Activated naive CD8-positive, alpha-beta T cell treated with anti-CD3 and anti-CD28 coated beads, Interleukin-2, amount 50 U/mL, for 24 hours (primary cell): Measurements from ENCODE around the gene NRARP.

Experiments
- ATAC-seq: fragments of 150-1000 bp; cut with Tn5 transposase; one replicate; pipeline ENCODE4 v1.10.0; 2021
- DNase-seq: peaks from one replicate; pipeline ENCODE4 v3.0.0; 2021
- H3K27ac Mint-ChIP-seq: one replicate; pipeline ENCODE4 v1.8.0; 2021; ENCODE audit warnings: mild to moderate bottlenecking, mixed read lengths
- H3K27me3 Mint-ChIP-seq: one replicate; pipeline ENCODE4 v1.8.0; 2021; ENCODE audit warnings: mixed read lengths
- H3K36me3 Mint-ChIP-seq: one replicate; pipeline ENCODE4 v1.8.0; 2021; ENCODE audit warnings: low read depth, mixed read lengths
- H3K4me1 Mint-ChIP-seq: one replicate; pipeline ENCODE4 v1.8.0; 2021; ENCODE audit warnings: mixed read lengths
- H3K4me3 Mint-ChIP-seq: one replicate; pipeline ENCODE4 v1.8.0; 2021; ENCODE audit warnings: mild to moderate bottlenecking, moderate library complexity, mixed read lengths
- H3K9me3 Mint-ChIP-seq: one replicate; pipeline ENCODE4 v1.8.0; 2021; ENCODE audit warnings: mixed read lengths

Gene NRARP

DNA sequence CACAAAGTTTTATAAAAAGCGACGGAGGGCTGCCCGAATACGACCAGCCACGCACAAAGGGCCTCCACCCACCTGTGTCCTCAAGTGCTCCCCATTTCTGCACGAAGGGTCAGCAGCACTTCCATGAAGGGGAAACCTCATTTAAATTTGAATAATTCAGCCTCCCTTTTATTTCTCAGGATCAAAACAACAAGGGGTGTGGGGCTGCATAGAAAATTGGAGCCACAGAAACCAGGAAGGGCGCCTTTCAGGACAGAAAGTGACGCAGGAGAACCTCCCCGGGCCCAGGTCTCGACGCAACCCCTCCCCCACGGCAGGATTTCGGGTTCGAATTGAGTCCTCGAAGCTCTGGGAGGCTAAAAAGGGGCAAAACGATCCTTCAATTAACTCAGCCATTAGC, 2.1 kb downstream of the NRARP start:
- H3K27me3 Mint-ChIP-seq = peaks cover 27% of the 10 kb centered on the region
- peak overlapping the region; percentile 9 for H3K4me3 Mint-ChIP-seq
- ATAC-seq (no peak), DNase-seq (no peak)
- H3K36me3 Mint-ChIP-seq = peaks cover 2% of the 10 kb centered on the region
- no peaks in the 10 kb centered on the region for H3K9me3 Mint-ChIP-seq
- peaks cover 21% of the 10 kb centered on the region for H3K4me1 Mint-ChIP-seq
- no peak overlapping the region for H3K27ac Mint-ChIP-seq

- H3K4me1 Mint-ChIP-seq = peaks cover 23% of the 10 kb centered on the region
- no peak overlapping the region for H3K27ac Mint-ChIP-seq
- ATAC-seq (no peak), DNase-seq (no peak)
- H3K36me3 Mint-ChIP-seq = peaks cover 2% of the 10 kb centered on the region
- peaks cover 33% of the 10 kb centered on the region for H3K27me3 Mint-ChIP-seq
- no peak overlapping the region for H3K4me3 Mint-ChIP-seq
- no peaks in the 10 kb centered on the region for H3K9me3 Mint-ChIP-seq
Observed at GRCh38 chr9:137299203-137299565, 2.9 kb downstream of the NRARP start.

- H3K4me3 Mint-ChIP-seq = no peak overlapping the region
- ATAC-seq (no peak), DNase-seq (no peak)
- peaks cover 39% of the 10 kb centered on the region for H3K27me3 Mint-ChIP-seq
- no peaks in the 10 kb centered on the region for H3K9me3 Mint-ChIP-seq
- H3K27ac Mint-ChIP-seq = no peak overlapping the region
- peaks cover 2% of the 10 kb centered on the region for H3K36me3 Mint-ChIP-seq
- H3K4me1 Mint-ChIP-seq = peaks cover 23% of the 10 kb centered on the region
Observed at GRCh38 chr9:137298401-137299202, 3.5 kb downstream of the NRARP start.

DNA sequence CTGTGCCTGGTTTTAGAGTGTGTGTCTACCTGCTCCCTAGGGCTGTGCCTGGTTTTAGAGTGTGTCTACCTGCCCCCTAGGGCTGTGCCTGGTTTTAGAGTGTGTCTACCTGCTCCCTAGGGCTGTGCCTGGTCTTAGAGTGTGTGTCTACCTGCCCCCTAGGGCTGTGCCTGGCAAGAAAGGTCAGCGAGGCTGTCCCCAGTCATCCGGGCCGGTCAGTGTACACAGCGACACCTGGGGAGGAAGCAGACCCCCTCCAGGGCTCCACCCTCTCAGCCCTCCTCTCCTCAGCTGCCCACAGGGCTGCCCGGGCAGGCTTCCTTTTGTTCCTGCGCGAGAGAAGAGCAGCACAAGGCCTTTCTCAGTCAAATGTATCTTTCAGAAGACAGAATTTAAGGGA, 4.1 kb downstream of the NRARP start:
- H3K27me3 Mint-ChIP-seq = peaks cover 45% of the 10 kb centered on the region

DNA sequence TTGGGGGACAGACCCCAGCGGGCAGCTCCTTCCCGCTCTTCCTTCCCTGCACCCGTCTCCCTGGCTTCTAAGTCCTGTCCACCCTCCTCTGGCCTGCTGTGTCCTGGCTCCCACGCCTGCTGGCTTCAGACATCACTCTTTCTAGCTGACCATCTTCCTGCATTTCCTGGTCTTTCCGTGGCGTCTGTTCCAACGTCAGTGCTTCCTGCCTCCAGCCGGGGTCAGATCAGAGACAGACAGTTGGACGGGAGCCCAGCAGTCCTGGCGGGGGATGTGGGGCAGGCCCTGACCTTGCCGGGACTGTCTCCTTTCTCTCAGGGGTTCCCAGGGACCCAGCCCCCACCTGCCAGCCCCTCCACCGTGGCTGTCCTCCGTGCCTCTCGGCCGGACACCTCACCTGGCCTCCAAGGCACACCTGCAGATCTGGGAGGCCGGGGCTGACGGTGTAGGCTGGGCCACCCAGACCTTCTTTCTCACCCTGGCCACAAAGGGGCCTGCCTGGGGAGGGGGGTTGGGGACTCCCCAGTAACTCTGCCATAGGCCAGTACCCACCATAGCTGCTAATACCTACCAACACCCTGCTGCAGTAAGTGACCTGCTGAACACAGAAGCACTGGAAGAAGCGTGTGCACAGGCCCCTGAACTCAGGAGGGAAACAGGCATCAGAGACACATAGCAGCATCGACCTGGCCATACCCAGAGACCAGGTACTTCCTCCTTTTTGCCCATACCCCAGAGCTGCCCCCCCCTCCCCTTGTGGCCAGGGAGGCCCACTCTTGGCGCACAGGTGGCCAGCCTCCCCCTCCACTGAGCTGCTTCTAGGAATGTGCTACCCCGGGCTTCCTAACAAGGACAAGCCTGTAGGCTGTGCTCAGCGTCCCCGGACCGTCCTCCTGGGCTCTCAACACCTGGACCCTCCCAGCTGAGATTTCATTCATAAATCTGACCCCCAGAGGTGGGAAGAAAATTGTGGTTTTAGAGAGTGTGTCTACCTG, 5.1 kb downstream of the NRARP start:
- Mint-ChIP-seq H3K4me1 (peaks cover 18% of the 10 kb centered on the region), H3K9me3 (no peaks in the 10 kb centered on the region), H3K27me3 (peaks cover 49% of the 10 kb centered on the region), H3K4me3 (peak overlapping the region; percentile 51), H3K36me3 (peaks cover 2% of the 10 kb centered on the region), H3K27ac (no peak overlapping the region)
- ATAC-seq = no peak
- no peak for DNase-seq

More for the DNA sequence above, 4.1 kb downstream of the NRARP start:
- no peaks in the 10 kb centered on the region for H3K9me3 Mint-ChIP-seq
- ATAC-seq (no peak), DNase-seq (no peak)
- peaks cover 2% of the 10 kb centered on the region for H3K36me3 Mint-ChIP-seq
- H3K4me1 Mint-ChIP-seq = peaks cover 19% of the 10 kb centered on the region
- no peak overlapping the region for H3K4me3 Mint-ChIP-seq
- no peak overlapping the region for H3K27ac Mint-ChIP-seq

DNA sequence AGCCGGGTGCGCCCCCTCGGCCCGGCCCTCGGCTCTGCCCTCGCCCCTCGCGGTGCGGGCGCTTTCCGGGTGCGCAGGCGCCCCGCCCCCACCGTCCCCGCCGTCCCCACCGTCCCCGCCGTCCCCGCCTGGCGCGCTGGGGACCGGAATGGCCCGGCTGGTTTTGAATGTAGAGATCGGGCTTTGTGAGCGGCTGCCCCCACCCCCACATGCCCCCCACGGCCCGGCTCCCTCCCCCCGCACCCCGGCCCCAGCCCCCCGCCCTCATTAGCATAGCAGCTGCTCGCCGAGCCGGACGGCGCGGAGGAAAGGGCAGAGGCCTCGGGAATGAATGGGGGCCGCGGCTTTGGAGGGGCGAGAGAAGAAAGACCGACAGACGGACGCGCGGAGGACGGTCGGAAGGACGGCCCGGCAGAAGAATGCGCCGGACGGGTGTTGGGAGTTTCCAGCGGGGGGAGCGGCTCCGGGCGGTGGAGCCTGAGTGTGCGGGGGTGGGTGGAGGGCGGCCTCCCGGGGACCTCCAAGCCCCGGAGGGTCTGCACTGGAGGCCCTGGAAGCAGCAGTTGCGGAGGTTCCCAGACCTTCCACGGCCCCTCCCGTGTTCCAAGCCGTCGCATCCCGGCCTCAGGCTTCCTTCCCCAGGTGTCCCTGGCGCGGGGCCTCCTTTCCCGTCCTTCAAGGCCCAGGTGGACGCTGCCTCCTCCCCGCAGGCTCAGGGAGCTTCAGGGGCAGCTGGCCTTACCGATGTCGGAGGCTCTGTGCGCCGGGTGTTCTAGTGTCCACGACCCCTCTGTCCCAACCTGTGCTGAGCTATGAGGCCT, 6.0 kb downstream of the NRARP start:
- H3K4me1 Mint-ChIP-seq = peaks cover 16% of the 10 kb centered on the region
- peak overlapping the region; percentile 51 for H3K4me3 Mint-ChIP-seq
- peaks cover 49% of the 10 kb centered on the region for H3K27me3 Mint-ChIP-seq
- peaks cover 2% of the 10 kb centered on the region for H3K36me3 Mint-ChIP-seq
- H3K27ac Mint-ChIP-seq = no peak overlapping the region
- no peaks in the 10 kb centered on the region for H3K9me3 Mint-ChIP-seq
- ATAC-seq = peak; percentile 9
- DNase-seq = no peak

GRCh38 chr9:137295238-137295811, 6.7 kb downstream of the NRARP start:
- Mint-ChIP-seq H3K27me3 (peaks cover 45% of the 10 kb centered on the region), H3K36me3 (no peaks in the 10 kb centered on the region), H3K9me3 (no peaks in the 10 kb centered on the region), H3K4me3 (peak overlapping the region; percentile 32), H3K27ac (no peak overlapping the region), H3K4me1 (peaks cover 13% of the 10 kb centered on the region)
- DNase-seq (peak; percentile 71), ATAC-seq (peak; percentile 75)

DNA sequence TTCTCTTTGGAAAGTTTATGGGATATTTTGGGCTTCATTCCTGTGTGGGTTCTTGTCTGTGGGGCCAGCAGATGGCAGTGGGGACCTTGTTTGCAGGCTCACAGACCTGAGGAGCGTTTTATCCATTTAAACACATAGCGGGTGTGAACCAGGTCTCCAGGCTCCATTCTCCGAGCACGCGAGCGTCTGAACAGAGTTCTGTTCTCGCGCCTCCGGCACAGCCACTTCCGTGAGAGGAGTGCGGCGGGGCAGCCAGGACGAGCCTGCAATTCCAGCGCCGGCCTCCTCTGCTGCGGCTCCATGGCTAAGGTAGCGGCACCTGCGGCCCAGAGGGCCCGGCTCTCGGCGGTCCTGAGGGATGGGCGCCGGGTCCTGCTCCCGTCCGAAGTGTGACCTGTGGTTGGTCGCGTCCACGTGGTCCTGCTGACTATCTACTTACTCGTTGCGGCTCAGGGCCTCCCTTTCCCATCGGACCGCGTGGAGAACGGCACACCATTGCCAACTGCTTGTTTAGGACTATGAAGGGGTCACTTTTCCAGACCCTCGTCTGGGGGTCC, 7.3 kb downstream of the NRARP start:
- DNase-seq (no peak), ATAC-seq (peak; percentile 17)
- peaks cover 42% of the 10 kb centered on the region for H3K27me3 Mint-ChIP-seq

DNA sequence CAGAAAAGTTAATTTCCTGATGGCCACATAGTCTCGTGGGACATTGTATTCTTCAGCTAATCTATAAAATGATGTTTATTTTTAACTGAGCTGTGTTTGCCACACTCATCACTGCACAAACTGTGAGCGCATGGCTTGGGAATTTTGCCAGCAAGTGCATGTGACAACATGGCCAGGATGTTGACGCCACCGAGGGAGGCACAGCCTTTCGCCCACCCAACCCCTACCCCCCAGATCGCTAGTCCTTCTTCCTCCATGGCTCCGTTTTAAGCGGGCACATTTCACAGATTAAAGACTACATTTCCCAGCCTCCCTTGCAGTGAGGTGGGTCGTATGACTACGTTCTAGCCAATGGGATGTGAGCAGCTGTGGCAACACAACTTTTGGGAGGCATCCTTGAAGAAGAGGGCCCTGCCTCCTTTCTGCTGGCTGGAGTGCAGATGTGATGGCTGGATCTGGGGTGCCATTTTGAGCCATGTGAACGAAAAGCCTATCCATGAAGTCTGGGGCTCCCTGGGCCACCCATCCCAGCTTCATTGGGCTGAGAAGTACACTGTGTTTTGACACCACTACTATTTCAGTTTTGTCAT, 7.9 kb downstream of the NRARP start:
- H3K4me1 Mint-ChIP-seq = peaks cover 9% of the 10 kb centered on the region
- DNase-seq (no peak), ATAC-seq (peak; percentile 68)
- peaks cover 38% of the 10 kb centered on the region for H3K27me3 Mint-ChIP-seq
- peak overlapping the region; percentile 54 for H3K27ac Mint-ChIP-seq
- H3K9me3 Mint-ChIP-seq = no peaks in the 10 kb centered on the region
- H3K4me3 Mint-ChIP-seq = peak overlapping the region; percentile 42
- H3K36me3 Mint-ChIP-seq = no peaks in the 10 kb centered on the region

More for the DNA sequence above, 7.3 kb downstream of the NRARP start:
- Mint-ChIP-seq H3K4me3 (peak overlapping the region; percentile 42), H3K36me3 (no peaks in the 10 kb centered on the region), H3K4me1 (peaks cover 9% of the 10 kb centered on the region), H3K27ac (peak overlapping the region; percentile 54), H3K9me3 (no peaks in the 10 kb centered on the region)

DNA sequence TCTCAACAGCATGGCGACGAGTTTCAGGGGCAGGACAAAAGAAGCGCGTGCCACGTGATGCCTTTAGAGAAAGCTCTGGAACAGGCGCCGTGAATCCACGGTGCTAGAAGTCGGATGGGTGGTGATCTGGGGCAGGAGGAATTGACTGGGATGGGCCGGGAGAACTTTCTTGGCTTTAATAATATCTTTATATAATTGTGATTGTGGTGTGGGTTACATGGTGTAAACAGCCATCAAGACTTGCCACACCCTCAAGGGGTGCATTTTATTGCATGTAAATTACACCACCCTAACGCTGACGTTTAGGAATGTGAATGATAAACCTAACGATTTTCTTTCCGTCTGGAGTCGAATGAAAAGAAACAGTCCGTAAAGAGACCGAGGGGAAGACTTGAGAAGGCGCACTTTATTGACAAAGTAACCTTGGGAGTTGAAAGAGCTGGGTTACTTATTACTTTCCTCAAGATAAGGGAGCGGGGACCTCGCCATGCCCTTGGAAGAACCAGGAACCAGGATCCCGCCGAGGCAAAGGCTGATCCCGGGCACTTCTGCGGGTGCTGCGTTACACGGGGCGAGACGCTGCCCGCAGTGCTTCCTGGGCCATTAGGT, 8.5 kb downstream of the NRARP start:
- Mint-ChIP-seq H3K27me3 (peaks cover 34% of the 10 kb centered on the region), H3K4me1 (peaks cover 9% of the 10 kb centered on the region), H3K36me3 (no peaks in the 10 kb centered on the region), H3K4me3 (no peak overlapping the region), H3K9me3 (no peaks in the 10 kb centered on the region), H3K27ac (no peak overlapping the region)
- DNase-seq (no peak), ATAC-seq (no peak)

DNA sequence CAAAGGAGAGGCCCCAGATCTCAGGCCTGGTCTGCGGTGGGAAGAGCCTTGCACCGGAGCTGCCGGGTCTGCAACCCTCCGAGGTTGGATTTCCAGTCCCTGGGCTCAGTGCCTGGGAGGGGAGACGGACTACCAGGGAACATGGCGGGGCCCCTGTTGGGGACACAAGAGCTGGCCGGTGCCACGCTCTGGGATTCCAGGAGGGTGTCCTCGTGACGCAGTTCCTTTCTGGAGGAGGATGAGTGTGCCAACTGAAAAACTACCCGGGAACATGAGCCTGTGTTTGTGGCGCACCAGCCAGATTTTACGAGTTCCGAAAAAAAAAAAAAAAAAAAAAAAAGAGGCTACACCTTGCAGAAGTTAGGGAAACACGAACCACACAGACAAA, 9.0 kb downstream of the NRARP start:
- H3K4me3 Mint-ChIP-seq = no peak overlapping the region
- H3K9me3 Mint-ChIP-seq = no peaks in the 10 kb centered on the region
- no peak for DNase-seq
- H3K36me3 Mint-ChIP-seq = no peaks in the 10 kb centered on the region
- no peak overlapping the region for H3K27ac Mint-ChIP-seq
- peaks cover 32% of the 10 kb centered on the region for H3K27me3 Mint-ChIP-seq
- no peak for ATAC-seq
- peaks cover 9% of the 10 kb centered on the region for H3K4me1 Mint-ChIP-seq

DNA sequence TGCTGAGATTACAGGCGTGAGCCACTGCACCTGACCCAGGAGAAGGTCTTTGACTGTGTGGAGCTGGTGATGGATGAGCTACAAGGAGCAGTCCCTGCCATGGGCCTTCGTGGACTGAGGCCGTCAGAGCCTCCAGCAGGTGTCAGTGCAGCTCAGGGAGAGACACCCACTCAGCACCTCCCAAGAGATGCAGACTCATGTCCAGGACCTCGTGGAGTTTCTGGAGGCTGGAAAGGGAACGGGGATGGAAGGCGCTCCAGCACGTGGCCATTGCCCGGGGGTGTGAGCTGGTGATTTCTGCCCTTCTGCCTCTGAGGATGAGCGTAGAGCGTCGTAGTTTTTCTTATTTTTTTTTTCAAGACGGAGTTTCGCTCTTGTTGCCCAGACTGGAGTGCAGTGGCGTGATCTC, 15.1 kb downstream of the NRARP start:
- ATAC-seq (peak; percentile 71), DNase-seq (no peak)
- peaks cover 15% of the 10 kb centered on the region for H3K27me3 Mint-ChIP-seq
- no peak overlapping the region for H3K4me3 Mint-ChIP-seq
- H3K4me1 Mint-ChIP-seq = peaks cover 7% of the 10 kb centered on the region
- no peaks in the 10 kb centered on the region for H3K9me3 Mint-ChIP-seq
- no peaks in the 10 kb centered on the region for H3K36me3 Mint-ChIP-seq
- no peak overlapping the region for H3K27ac Mint-ChIP-seq
